ENCODE results near the gene AGAP1. TPM values are rescaled to one million over a fixed set of nuclear protein-coding genes. Genes with fewer than 3 reads are reported as not detected.

The AGAP1 gene
- polyA plus RNA-seq, 2 of the 4 experiments (the other 2 are of a cell fraction): 20.2 to 21.9 TPM

DNA sequence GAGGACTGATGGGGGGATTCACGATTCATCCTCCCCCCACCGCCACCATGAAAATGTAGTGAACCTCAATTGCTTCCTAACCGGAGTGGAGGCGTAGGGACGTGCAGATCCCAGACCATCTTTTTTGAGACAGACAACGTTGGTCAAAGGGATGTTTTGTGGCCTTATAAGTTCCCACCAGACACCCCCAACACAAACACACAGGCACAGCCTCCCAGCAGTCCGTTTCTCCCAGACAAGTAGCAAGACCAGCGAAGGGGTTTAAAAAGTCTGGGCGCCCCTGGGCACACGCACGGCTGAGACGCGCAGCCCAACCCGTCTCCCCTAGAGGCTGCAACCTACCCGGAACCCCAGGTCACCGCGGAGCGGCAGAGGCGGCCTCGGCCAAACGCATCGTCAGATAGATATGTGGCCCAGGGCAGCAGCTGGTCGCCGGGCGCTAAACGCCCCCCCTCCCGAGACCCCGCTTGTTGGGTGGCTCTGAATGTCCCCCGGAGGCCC lies 673.0 kb downstream of the AGAP1 start:
- peak overlapping the region; percentile 73 for H3K4me3 ChIP-seq
- FAIRE-seq (no peak), DNase-seq (ENCODE audit: low read depth in 1 of 2, low spot score in 1 of 2) (no peak), ATAC-seq (peak; percentile 31 to 48; a peak in 3 of 6 replicates)
- peaks cover 9% of the 10 kb centered on the region; the same call in 2 of the 3 replicates for H3K4me1 ChIP-seq
- H3K4me2 ChIP-seq: peak overlapping the region; percentile 89
- POLR2A ChIA-PET: interaction anchor here (1.5 kb wide), 1 partner anchor 11 kb away, joined by 3 read pairs; no protein-coding TSS in a partner anchor
- CTCF ChIA-PET: interaction anchor here (1.0 to 4.7 kb wide), 3 partner anchors 11 to 387 kb away, joined by 3 to 28 read pairs (median 13); no protein-coding TSS in a partner anchor
- TF ChIP-seq JUN (IDR thresholded peaks at IDR 0.05) (no peak), EP300 (IDR thresholded peaks at IDR 0.05) (no peak), HOXB5 (CRISPR knock-in tag; IDR thresholded peaks at IDR 0.05) (no peak), EHF (CRISPR knock-in tag; IDR thresholded peaks at IDR 0.05) (no peak), SMC3 (IDR thresholded peaks at IDR 0.05) (no peak), TFCP2L1 (CRISPR knock-in tag; IDR thresholded peaks at IDR 0.05) (no peak), HOXA7 (CRISPR knock-in tag; IDR thresholded peaks at IDR 0.05) (no peak), POLR2A (IDR thresholded peaks at IDR 0.05; ENCODE audit: low read length) (no peak), PHF8 (IDR thresholded peaks at IDR 0.05; ENCODE audit: borderline replicate concordance, low read depth) (no peak)
- 54% methylated on average over 11 of the region's 29 CpGs for WGBS (ENCODE audit: missing lambda C conversion rate)
- H3K27ac ChIP-seq: peak overlapping the region; percentile 79 to 92
- H3K9me3 ChIP-seq: no peaks in the 10 kb centered on the region

DNA sequence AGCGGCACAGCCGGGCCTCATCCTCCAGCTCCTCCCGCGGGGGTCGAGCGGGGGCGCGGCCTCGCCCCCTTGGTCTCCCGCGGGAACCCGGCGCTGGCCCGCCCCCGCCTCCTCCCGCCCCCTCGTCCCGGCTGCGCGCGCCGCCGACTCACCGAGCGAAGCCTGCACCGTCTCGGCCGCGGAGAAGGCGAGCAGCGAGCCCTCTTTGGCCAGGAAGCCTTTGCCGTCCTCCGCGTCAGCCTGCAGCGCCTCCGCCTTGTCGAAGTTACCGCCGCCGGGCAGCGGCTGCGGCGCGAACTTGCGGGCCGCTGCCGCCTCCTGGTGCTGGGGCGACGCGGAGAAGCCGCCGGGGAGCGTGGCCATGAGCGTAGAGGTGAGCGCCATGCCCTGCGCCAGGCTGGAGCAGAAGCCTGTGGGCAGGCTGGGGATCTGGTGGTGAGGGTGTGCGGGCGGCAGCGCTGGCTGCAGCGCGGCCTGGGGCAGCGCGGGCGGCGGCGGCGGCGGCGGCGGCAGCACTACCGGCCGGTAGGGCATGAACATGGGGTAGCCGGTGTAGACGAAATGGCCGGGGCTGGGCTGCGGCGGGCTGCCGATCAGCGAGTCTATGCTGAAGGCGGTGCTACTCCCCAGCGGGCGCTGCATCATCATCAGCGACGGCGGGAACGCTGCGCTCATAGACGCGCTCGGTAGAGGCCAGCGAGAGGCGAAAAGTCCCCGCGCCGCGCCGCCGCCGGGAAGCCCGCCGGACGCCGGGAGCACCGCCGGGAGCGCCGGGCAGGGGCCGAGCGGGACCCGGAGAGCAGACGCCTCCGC lies 673.7 kb downstream of the AGAP1 start:
- FAIRE-seq (no peak), DNase-seq (ENCODE audit: low read depth in 1 of 2, low spot score in 1 of 2) (peak; percentile 51 to 58)
- POLR2A ChIA-PET: interaction anchor here (1.2 to 1.5 kb wide), 2 partner anchors 10 kb away, joined by 3 to 10 read pairs; no protein-coding TSS in a partner anchor
- TF ChIP-seq, protein P1, sequence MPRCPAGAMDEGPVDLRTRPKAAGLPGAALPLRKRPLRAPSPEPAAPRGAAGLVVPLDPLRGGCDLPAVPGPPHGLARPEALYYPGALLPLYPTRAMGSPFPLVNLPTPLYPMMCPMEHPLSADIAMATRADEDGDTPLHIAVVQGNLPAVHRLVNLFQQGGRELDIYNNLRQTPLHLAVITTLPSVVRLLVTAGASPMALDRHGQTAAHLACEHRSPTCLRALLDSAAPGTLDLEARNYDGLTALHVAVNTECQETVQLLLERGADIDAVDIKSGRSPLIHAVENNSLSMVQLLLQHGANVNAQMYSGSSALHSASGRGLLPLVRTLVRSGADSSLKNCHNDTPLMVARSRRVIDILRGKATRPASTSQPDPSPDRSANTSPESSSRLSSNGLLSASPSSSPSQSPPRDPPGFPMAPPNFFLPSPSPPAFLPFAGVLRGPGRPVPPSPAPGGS (IDR thresholded peaks at IDR 0.05): no peak
- no peak for TF ChIP-seq RFX5 (IDR thresholded peaks at IDR 0.05)
- no peak for TF ChIP-seq CBX2 (IDR thresholded peaks at IDR 0.05; ENCODE audit: borderline replicate concordance, low read depth)
- TF ChIP-seq, protein P2, sequence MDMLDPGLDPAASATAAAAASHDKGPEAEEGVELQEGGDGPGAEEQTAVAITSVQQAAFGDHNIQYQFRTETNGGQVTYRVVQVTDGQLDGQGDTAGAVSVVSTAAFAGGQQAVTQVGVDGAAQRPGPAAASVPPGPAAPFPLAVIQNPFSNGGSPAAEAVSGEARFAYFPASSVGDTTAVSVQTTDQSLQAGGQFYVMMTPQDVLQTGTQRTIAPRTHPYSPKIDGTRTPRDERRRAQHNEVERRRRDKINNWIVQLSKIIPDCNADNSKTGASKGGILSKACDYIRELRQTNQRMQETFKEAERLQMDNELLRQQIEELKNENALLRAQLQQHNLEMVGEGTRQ (IDR thresholded peaks at IDR 0.05): no peak
- TF ChIP-seq GATA3 (IDR thresholded peaks at IDR 0.05; ENCODE audit: borderline replicate concordance): no peak
- TF ChIP-seq, protein P3, sequence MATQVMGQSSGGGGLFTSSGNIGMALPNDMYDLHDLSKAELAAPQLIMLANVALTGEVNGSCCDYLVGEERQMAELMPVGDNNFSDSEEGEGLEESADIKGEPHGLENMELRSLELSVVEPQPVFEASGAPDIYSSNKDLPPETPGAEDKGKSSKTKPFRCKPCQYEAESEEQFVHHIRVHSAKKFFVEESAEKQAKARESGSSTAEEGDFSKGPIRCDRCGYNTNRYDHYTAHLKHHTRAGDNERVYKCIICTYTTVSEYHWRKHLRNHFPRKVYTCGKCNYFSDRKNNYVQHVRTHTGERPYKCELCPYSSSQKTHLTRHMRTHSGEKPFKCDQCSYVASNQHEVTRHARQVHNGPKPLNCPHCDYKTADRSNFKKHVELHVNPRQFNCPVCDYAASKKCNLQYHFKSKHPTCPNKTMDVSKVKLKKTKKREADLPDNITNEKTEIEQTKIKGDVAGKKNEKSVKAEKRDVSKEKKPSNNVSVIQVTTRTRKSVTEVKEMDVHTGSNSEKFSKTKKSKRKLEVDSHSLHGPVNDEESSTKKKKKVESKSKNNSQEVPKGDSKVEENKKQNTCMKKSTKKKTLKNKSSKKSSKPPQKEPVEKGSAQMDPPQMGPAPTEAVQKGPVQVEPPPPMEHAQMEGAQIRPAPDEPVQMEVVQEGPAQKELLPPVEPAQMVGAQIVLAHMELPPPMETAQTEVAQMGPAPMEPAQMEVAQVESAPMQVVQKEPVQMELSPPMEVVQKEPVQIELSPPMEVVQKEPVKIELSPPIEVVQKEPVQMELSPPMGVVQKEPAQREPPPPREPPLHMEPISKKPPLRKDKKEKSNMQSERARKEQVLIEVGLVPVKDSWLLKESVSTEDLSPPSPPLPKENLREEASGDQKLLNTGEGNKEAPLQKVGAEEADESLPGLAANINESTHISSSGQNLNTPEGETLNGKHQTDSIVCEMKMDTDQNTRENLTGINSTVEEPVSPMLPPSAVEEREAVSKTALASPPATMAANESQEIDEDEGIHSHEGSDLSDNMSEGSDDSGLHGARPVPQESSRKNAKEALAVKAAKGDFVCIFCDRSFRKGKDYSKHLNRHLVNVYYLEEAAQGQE (IDR thresholded peaks at IDR 0.05): no peak
- no peak for TF ChIP-seq TP53 (CRISPR knock-in tag; IDR thresholded peaks at IDR 0.05)
- TF ChIP-seq ZC3H11A (IDR thresholded peaks at IDR 0.05): no peak
- TF ChIP-seq RAD21 (conservative IDR thresholded peaks at IDR 0.05 in 1 of 2, IDR thresholded peaks at IDR 0.05 in 1 of 2): peak; percentile 8 to 51; a peak in 4 of 5 replicates
- no peak for TF ChIP-seq NR3C1 (IDR thresholded peaks at IDR 0.05)
- TF ChIP-seq, protein P4, sequence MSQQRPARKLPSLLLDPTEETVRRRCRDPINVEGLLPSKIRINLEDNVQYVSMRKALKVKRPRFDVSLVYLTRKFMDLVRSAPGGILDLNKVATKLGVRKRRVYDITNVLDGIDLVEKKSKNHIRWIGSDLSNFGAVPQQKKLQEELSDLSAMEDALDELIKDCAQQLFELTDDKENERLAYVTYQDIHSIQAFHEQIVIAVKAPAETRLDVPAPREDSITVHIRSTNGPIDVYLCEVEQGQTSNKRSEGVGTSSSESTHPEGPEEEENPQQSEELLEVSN (IDR thresholded peaks at IDR 0.05; ENCODE audit: borderline replicate concordance, low read depth): no peak
- TF ChIP-seq SMC3 (IDR thresholded peaks at IDR 0.05): peak; percentile 52; the same call in 2 of the 3 replicates
- 0 out of 2 replicates have a peak, but pooled peaks have one; percentile 19 for TF ChIP-seq PHF8 (IDR thresholded peaks at IDR 0.05; ENCODE audit: borderline replicate concordance, low read depth)
- no peak for TF ChIP-seq EP300 (IDR thresholded peaks at IDR 0.05)
- TF ChIP-seq HEYL (CRISPR knock-in tag; IDR thresholded peaks at IDR 0.05): no peak
- TF ChIP-seq, protein P5, sequence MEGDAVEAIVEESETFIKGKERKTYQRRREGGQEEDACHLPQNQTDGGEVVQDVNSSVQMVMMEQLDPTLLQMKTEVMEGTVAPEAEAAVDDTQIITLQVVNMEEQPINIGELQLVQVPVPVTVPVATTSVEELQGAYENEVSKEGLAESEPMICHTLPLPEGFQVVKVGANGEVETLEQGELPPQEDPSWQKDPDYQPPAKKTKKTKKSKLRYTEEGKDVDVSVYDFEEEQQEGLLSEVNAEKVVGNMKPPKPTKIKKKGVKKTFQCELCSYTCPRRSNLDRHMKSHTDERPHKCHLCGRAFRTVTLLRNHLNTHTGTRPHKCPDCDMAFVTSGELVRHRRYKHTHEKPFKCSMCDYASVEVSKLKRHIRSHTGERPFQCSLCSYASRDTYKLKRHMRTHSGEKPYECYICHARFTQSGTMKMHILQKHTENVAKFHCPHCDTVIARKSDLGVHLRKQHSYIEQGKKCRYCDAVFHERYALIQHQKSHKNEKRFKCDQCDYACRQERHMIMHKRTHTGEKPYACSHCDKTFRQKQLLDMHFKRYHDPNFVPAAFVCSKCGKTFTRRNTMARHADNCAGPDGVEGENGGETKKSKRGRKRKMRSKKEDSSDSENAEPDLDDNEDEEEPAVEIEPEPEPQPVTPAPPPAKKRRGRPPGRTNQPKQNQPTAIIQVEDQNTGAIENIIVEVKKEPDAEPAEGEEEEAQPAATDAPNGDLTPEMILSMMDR (IDR thresholded peaks at IDR 0.05): peak; percentile 33; the same call in 2 of the 3 replicates
- no peak for TF ChIP-seq JUNB (IDR thresholded peaks at IDR 0.05)
- no peak for TF ChIP-seq MAFK (IDR thresholded peaks at IDR 0.05; ENCODE audit: partially characterized antibody)
- TF ChIP-seq ZSCAN20 (CRISPR knock-in tag; IDR thresholded peaks at IDR 0.05): no peak
- TF ChIP-seq ZFP36 (IDR thresholded peaks at IDR 0.05; ENCODE audit: borderline replicate concordance, partially characterized antibody): peak; percentile 28
- TF ChIP-seq RCOR1 (IDR thresholded peaks at IDR 0.05; ENCODE audit: low read depth, low read length): no peak
- no peak for TF ChIP-seq HOXB13 (CRISPR knock-in tag; IDR thresholded peaks at IDR 0.05; ENCODE audit: low read depth)

More for the DNA sequence above, 673.7 kb downstream of the AGAP1 start:
- Histone ChIP-seq H3K27ac (peak overlapping the region; percentile 79 to 92), H3K4me2 (peak overlapping the region; percentile 89), H3K4me3 (peak overlapping the region; percentile 73), H3K4me1 (peaks cover 9% of the 10 kb centered on the region; the same call in 2 of the 3 replicates), H3K9me3 (no peaks in the 10 kb centered on the region)
- peak; percentile 69 to 76 for ATAC-seq
- CTCF ChIA-PET: interaction anchor here (1.0 to 4.7 kb wide), 4 partner anchors 10 to 388 kb away, joined by 3 to 28 read pairs (median 10); no protein-coding TSS in a partner anchor
- WGBS (ENCODE audit: missing lambda C conversion rate): under 1% methylated on average over 22 of the region's 112 CpGs

Measured in A549 (cell line).